K562 (cell line): ENCODE results near the gene HMGB3. TPM values are rescaled to one million over a fixed set of nuclear protein-coding genes. Genes with fewer than 3 reads are reported as not detected.
A peak's percentile ranks its signal among the peaks of the same experiment; 100 is the strongest.

Experiments used
- ARID1B ChIP-seq: fragments of 450-650 bp; IDR thresholded peaks from 2 replicates; pipeline ENCODE4 v1.6.1; 2016; ENCODE audit warnings: antibody characterized with exemption, mild to moderate bottlenecking, inconsistent platforms
- CBFA2T2 ChIP-seq: fragments of 450-650 bp; conservative IDR thresholded peaks from 2 replicates; pipeline ENCODE4 v1.6.1; 2017; ENCODE audit warnings: mild to moderate bottlenecking
- CBX3 ChIP-seq, 2 experiments: IDR thresholded peaks; 1 replicate in 1 of 2; 2 replicates in 1 of 2; pipeline ENCODE4 v1.6.1; 2012; ENCODE audit warnings: inconsistent platforms in 2 of 2, low read length in 2 of 2, borderline replicate concordance in 1 of 2, control low read depth in 1 of 2
- CC2D1A ChIP-seq: fragments of 450-650 bp; IDR thresholded peaks from 2 replicates; pipeline ENCODE4 v1.6.1; 2017; ENCODE audit warnings: mild to moderate bottlenecking
- CREB1 ChIP-seq, 2 experiments: sonication (generic) in 1 of 2; formaldehyde crosslinking in 1 of 2; IDR thresholded peaks; 2 replicates each; pipeline versions ENCODE4 v1.6.1 to v1.8.0; 2012 to 2022; ENCODE audit warnings: inconsistent platforms in 1 of 2, mild to moderate bottlenecking in 1 of 2, missing genetic modification reagents in 1 of 2, moderate library complexity in 1 of 2
- GABPB1 ChIP-seq: sonication (generic); formaldehyde crosslinking; IDR thresholded peaks from 2 replicates; pipeline ENCODE4 v1.8.0; 2022; ENCODE audit warnings: mild to moderate bottlenecking, missing genetic modification reagents
- MED1 ChIP-seq: sonication (generic); formaldehyde crosslinking; IDR thresholded peaks from 2 replicates; pipeline ENCODE4 v1.8.1; 2023; ENCODE audit warnings: missing genetic modification reagents, borderline replicate concordance
- MEIS2 ChIP-seq: fragments of 450-650 bp; IDR thresholded peaks from 2 replicates; pipeline ENCODE4 v1.6.1; 2014; ENCODE audit warnings: mild to moderate bottlenecking; ENCODE audit not compliant: partially characterized antibody
- PHF8 ChIP-seq: fragments of 200-600 bp; sonication (generic); IDR thresholded peaks from 2 replicates; pipeline ENCODE4 v1.6.1; 2012; ENCODE audit warnings: mixed run types, mild to moderate bottlenecking, inconsistent platforms, low read length, moderate library complexity, borderline replicate concordance
- PKNOX1 ChIP-seq: fragments of 450-650 bp; IDR thresholded peaks from 2 replicates; pipeline ENCODE4 v1.6.1; 2016
- PRDM10 ChIP-seq: fragments of 450-650 bp; IDR thresholded peaks from 2 replicates; pipeline ENCODE4 v1.6.1; 2018; ENCODE audit not compliant: partially characterized antibody
- SMARCE1 ChIP-seq: fragments of 450-650 bp; IDR thresholded peaks from 2 replicates; pipeline ENCODE4 v1.7.1; 2016; ENCODE audit warnings: mild to moderate bottlenecking
- ZNF124 ChIP-seq: sonication (generic); formaldehyde crosslinking; IDR thresholded peaks from 2 replicates; pipeline ENCODE4 v1.8.1; 2022; ENCODE audit warnings: missing genetic modification reagents
- ZNF76 ChIP-seq: fragments of 250-450 bp; sonication (Bioruptor Pico); IDR thresholded peaks from 2 replicates; pipeline ENCODE4 v1.4.0; 2020; ENCODE audit warnings: mild to moderate bottlenecking, moderate library complexity, borderline replicate concordance
- polyA plus RNA-seq, 8 experiments: library from polyadenylated mRNA; depleted of rRNA in 4 of 8; stranded (reverse) in 5 of 8; unstranded in 3 of 8; fragments of >200 nt; fragmentation: Nextera tagmentation in 2 of 8; fragmentation: Illumina TruSeq in 1 of 8; extraction: Ambion mirVana in 2 of 8; extraction: Trizol in 1 of 8; gene quantifications; 2 replicates each; pipeline versions ENCODE4 v1.2.1 to v1.2.3, GENCODE V29; 2011 to 2014; ENCODE audit warnings: inconsistent platforms in 1 of 8, missing spikeins in 1 of 8
- total RNA-seq, 7 experiments: library from RNA; depleted of rRNA in 6 of 7; stranded (reverse); fragments of >200 nt in 6 of 7; fragmentation: Illumina TruSeq in 2 of 7; extraction: Trizol in 2 of 7; gene quantifications; 2 replicates each; pipeline versions ENCODE4 v1.2.1 to v1.2.3, GENCODE V29; 2011 to 2021; ENCODE audit warnings: low replicate concordance in 1 of 7
- TF ChIP-seq, protein P1 (sequence below): fragments of 450-650 bp; IDR thresholded peaks from 2 replicates; pipeline ENCODE4 v1.6.1; 2016; ENCODE audit warnings: low read depth
- TF ChIP-seq, protein P2 (sequence below): fragments of 250-450 bp; sonication (Bioruptor Pico); IDR thresholded peaks from 2 replicates; pipeline ENCODE4 v1.8.0; 2022; ENCODE audit warnings: moderate library complexity, mild to moderate bottlenecking, inconsistent platforms

HMGB3 gene
- total and polyA plus RNA-seq, 9 of the 15 experiments (the other 6 are each of a cell fraction or from before 2014, with no cell fraction given) = 36.7 to 168 (median 117) TPM

DNA sequence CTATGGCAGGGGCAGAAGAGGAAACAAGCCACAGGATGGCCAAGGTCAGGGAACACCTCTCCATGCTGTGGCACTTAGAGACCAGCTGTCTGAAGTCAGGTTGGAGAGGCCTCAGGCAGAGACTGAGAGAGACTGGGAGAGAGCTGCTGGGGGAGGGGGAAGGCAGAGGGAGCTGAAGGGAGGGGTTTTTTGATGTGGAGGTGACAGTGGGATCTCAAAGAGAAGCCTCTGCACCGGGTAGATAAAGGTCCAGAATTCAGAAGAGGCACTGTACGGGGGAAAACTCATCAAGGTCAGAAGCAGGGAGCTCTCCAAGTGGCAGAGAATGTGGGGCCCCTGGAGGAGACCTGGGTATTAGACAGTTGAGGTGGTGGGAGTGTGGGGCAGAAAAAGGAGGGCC lies 41.6 kb upstream of the HMGB3 start (continued):
- peak; percentile 48 for TF ChIP-seq PRDM10
- TF ChIP-seq, protein P1, sequence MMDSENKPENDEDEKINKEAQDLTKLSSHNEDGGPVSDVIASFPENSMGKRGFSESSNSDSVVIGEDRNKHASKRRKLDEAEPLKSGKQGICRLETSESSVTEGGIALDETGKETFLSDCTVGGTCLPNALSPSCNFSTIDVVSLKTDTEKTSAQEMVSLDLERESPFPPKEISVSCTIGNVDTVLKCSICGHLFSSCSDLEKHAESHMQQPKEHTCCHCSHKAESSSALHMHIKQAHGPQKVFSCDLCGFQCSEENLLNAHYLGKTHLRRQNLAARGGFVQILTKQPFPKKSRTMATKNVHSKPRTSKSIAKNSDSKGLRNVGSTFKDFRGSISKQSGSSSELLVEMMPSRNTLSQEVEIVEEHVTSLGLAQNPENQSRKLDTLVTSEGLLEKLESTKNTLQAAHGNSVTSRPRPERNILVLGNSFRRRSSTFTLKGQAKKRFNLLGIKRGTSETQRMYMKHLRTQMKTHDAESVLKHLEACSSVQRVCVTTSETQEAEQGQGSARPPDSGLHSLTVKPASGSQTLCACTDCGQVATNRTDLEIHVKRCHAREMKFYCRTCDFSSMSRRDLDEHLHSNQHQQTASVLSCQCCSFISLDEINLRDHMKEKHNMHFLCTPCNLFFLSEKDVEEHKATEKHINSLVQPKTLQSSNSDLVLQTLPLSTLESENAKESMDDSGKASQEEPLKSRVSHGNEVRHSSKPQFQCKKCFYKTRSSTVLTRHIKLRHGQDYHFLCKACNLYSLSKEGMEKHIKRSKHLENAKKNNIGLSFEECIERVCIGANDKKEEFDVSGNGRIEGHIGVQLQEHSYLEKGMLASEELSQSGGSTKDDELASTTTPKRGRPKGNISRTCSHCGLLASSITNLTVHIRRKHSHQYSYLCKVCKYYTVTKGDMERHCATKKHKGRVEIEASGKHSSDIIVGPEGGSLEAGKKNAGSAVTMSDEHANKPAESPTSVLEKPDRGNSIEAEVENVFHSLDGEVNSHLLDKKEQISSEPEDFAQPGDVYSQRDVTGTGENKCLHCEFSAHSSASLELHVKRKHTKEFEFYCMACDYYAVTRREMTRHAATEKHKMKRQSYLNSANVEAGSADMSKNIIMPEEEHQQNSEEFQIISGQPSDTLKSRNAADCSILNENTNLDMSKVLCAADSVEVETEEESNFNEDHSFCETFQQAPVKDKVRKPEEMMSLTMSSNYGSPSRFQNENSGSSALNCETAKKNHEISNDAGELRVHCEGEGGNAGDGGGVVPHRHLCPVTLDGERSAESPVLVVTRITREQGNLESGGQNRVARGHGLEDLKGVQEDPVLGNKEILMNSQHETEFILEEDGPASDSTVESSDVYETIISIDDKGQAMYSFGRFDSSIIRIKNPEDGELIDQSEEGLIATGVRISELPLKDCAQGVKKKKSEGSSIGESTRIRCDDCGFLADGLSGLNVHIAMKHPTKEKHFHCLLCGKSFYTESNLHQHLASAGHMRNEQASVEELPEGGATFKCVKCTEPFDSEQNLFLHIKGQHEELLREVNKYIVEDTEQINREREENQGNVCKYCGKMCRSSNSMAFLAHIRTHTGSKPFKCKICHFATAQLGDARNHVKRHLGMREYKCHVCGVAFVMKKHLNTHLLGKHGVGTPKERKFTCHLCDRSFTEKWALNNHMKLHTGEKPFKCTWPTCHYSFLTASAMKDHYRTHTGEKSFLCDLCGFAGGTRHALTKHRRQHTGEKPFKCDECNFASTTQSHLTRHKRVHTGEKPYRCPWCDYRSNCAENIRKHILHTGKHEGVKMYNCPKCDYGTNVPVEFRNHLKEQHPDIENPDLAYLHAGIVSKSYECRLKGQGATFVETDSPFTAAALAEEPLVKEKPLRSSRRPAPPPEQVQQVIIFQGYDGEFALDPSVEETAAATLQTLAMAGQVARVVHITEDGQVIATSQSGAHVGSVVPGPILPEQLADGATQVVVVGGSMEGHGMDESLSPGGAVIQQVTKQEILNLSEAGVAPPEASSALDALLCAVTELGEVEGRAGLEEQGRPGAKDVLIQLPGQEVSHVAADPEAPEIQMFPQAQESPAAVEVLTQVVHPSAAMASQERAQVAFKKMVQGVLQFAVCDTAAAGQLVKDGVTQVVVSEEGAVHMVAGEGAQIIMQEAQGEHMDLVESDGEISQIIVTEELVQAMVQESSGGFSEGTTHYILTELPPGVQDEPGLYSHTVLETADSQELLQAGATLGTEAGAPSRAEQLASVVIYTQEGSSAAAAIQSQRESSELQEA = no peak
- TF ChIP-seq PHF8 = no peak
- TF ChIP-seq SMARCE1 = 0 out of 2 replicates have a peak, but pooled peaks have one; percentile 19
- TF ChIP-seq MEIS2 = peak; percentile 37
- TF ChIP-seq CBFA2T2 = peak; percentile 54
- TF ChIP-seq CREB1 (IDR thresholded peaks at IDR 0.05) = no peak
- no peak for TF ChIP-seq CREB1 (CRISPR knock-in tag; IDR thresholded peaks at IDR 0.05)
- no peak for TF ChIP-seq ZNF124 (CRISPR knock-in tag)
- TF ChIP-seq GABPB1 (CRISPR knock-in tag) = no peak
- TF ChIP-seq PKNOX1 = peak; percentile 74
- no peak for TF ChIP-seq CBX3 (IDR thresholded peaks at IDR 0.05; ENCODE audit: borderline replicate concordance in 1 of 2, low read length in 2 of 2)
- TF ChIP-seq ZNF76 = no peak
- TF ChIP-seq, protein P2, sequence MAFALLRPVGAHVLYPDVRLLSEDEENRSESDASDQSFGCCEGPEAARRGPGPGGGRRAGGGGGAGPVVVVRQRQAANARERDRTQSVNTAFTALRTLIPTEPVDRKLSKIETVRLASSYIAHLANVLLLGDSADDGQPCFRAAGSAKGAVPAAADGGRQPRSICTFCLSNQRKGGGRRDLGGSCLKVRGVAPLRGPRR (CRISPR knock-in tag) = no peak
- peak; percentile 22; the same call in 1 of the 2 replicates for TF ChIP-seq CC2D1A
- peak; percentile 83 for TF ChIP-seq ARID1B
- no peak for TF ChIP-seq MED1 (CRISPR knock-in tag)
